Activated CD4-positive, alpha-beta T cell treated with anti-CD3 and anti-CD28 coated beads, Interleukin-2, Interleukin-6, amounts not matched to agents 100 ng/mL and 50 ng/mL, durations not matched to agents 16 hours and 8 hours (primary cell): ENCODE measurements around the gene FUCA1.
"Not testable (repeated sequence)": the region's sequence is repeated elsewhere in the genome, so short reads cannot be mapped to it uniquely, and the experiment has no call there.

Experiments
- DNase-seq: peaks from one replicate; pipeline ENCODE4 v3.0.0-alpha.2; 2020

The FUCA1 gene

DNA sequence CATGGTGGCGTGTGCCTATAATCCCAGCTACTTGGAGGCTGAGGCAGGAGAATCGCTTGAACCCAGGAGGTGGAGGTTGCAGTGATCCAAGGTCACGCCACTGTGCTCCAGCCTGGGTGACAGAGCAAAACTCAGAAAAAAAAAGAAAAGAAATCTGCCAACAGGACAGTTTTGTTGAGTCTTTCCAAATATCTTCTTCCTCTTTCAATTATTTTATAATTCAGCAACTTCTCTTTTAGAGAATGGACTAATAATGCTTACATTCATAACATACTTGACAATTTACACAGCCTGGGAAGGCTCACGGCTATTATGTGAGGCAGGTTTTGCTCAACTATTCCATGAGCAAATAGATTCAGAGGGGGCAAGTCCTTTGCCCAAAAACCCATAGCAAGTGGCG is 27.0 kb upstream of the FUCA1 start:
- DNase-seq = no peak

DNA sequence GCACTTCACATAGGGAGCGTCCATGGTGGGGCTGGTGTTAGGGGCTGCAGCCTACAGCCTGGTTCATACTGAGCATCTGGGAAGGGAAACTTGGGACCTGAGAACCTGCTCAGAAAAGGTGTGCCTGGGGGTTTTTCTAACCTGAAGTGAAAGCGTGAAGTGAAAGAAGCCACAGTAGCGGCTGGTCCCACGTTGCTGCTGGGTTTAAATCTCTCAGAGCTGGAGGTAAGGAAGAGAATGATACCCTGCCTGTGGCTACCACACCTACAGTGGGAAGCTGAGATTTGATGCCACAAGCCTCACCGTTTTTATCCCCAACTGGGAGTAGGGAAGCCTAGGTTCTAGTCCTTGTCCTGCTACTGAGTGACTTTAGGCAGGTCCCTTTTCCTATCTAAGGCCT is 21.0 kb upstream of the FUCA1 start:
- DNase-seq = no peak

DNA sequence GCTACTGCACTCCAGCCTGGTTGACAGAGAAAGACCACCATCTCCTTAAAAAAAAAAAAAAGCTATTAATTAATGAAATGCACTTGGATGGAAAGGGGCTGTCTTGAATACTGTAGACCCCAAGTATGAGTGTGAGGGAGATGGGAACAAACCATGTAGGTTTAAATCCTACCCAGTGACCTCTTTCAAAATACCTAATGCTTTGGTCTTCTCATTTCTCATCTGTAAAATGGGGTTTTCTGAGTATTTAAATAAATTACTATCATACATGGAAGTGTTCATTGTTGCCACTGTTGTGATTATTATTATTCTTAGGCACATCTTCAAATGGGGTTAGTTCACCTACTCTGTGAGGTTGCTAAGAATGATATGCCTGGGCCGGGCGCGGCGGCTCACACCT is 17.1 kb upstream of the FUCA1 start:
- DNase-seq = no peak

DNA sequence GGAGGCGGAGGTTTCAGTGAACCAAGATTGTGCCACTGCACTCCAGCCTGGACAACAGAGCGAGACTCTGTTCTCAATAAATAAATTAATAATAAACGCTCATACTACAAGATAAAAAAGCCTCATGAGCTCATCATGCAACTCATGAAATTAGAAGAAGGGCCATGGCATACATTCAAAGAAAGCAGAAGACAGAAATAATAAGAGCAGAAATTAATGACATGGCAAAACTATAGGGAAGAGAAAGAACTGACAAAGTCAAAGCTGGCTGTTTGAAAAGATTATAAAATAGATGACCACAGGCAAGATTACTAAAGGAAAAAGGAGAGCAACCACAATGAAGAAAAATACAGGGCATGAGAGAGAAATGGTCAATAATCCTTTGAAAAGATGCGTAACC is 14.7 kb upstream of the FUCA1 start:
- DNase-seq = no peak

DNA sequence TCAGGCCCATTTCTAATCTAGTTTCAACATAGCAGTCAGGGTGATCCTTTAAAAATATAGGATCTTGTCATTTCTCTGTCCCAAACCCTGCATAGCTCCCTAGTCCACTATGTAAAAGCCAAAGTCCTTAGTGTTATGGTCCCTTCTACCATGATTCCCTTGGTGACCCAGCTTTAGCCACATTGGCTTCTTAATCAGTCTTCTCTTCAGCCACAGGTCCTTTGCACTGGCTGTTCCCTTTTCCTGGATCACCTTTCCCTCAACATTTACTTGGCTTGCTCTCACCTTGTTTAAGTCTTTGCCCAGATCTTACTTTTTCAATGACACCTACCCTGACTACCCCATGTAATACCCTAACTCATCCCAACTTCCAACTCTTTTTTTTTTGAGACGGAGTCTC is 11.7 kb upstream of the FUCA1 start:
- DNase-seq = no peak

DNA sequence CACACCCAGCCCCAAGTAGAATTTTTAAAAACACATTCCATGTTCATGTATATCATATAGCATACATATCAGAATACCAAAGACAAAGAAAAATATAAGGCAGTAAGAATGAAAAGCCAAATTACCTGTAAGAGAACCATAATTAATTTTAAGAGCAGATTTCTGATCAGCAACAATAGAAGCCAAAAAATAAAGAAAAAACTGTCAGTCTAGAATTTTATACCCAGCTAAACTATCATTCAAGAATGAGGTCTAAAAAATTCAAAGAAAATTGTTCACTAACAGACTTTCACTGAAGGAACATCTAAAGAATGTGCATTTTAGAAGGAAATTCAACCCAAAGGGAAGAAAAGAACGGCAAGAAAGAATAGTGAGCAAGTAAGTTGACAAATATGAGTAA is 10.6 kb upstream of the FUCA1 start:
- no peak for DNase-seq

DNA sequence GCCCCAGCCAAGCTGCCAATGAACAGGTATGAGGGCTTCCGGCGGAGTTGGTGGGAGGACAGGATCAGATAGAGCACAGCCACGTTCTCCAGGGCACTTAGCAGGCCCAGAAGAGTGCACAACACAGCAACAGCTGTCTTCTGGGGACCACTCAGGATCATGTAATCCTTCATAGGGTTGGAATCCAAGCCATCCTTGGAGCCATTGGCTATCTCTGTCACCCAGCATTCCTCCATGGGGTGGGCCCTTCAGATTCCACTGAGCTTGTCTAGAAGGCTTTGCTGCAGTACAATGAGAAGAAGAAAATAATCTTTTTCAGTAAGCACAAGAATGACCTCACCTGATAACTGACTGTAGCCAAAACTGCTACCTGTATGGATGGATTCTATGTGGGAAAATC is 7.3 kb upstream of the FUCA1 start:
- DNase-seq = no peak

DNA sequence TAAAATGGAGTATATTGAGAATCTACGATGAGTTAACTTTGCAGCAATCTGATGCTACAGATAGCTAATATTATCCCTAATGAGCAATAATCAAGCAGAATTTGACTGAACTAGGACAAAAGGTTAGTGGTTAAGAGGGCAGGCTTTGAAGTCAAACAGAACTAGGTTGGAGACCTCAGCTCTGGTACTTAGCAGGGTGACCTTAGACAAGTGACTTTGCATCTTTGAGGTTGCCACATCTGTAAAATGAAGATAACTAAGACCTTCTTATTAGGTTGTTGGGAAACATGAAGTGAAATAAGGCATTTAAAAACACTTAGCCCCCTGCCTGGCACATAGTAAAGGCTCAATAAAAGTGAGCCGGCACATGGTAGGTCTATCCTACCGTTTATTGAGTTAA is 4.3 kb upstream of the FUCA1 start:
- no peak for DNase-seq

DNA sequence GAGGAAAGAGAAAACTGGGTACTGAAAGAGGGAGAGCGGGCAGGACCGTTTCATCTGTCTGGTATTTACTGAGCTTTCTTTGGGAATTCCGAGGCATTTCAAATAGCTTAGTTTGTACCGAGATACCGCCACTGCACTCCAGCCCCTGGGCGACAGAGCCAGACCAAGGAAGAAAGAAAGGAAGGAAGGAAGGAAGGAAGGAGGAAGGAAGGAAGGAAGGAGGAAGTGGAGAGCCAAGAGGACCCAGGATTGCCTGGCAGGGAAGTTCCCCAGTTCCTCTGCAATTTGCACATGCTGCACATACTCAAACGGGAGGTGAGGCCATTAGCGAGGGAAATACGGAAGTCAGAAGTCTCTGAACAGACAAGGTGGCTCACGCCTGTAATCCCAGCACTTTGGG is 961 bp upstream of the FUCA1 start:
- no peak for DNase-seq

DNA sequence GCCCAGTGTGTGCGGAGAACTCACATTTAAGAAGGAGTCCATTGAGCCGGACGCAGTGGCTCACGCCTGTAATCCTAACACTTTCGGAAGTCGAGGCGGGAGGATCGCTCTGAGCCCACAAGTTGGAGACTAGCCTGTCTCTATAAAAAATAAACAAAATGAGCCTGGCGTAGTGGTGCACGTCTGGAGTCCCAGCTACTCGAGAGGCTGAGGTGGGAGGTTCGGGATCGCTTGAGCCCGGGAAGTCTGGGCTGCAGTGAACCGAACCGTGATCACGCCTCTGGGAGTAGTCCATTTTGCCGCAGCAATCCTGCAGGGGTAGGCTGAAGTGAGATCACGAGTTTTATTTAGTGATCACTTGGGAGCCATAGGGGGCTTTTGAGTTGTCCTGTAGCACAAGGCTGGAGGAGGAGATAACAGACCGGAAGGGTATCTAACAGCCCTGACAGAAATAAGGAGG is 497 bp upstream of the FUCA1 start:
- DNase-seq = no peak

DNA sequence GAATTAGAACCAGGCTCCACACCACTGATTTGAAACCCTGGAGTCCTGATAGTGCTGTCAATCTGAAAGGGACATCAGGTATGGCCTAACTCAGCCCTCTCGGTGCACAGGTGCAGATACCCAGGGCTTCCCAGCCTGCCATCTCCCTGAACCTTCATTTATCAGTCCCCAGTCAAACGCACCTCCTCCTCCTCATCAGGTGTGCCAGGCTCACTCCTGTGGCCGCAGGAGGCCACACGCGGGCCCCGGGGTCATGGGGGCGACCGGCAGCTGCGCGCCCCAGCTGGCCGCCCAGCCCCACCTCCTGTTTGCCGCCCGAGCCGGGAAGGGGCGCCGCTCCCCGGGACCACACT is 572 bp downstream of the FUCA1 start:
- DNase-seq = no peak

DNA sequence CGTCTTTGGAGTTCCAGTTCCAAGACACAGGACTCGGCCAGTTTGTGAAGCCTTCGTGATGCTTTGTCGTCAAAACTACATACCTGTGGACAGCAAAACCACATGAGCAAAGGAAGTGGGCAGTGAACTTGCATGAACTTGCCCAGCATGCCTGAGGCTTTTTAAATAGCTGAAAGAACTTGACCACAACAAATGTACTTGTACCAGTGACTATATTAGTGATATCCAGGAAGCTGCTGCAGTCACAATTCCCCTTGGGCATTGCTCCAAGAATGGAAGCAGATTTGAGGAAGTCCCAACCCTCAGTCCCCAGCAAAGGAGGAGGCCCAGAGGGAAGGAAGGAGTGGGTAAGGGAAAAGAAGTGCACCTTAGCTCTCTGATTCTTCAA is 2.6 kb downstream of the FUCA1 start:
- no peak for DNase-seq

DNA sequence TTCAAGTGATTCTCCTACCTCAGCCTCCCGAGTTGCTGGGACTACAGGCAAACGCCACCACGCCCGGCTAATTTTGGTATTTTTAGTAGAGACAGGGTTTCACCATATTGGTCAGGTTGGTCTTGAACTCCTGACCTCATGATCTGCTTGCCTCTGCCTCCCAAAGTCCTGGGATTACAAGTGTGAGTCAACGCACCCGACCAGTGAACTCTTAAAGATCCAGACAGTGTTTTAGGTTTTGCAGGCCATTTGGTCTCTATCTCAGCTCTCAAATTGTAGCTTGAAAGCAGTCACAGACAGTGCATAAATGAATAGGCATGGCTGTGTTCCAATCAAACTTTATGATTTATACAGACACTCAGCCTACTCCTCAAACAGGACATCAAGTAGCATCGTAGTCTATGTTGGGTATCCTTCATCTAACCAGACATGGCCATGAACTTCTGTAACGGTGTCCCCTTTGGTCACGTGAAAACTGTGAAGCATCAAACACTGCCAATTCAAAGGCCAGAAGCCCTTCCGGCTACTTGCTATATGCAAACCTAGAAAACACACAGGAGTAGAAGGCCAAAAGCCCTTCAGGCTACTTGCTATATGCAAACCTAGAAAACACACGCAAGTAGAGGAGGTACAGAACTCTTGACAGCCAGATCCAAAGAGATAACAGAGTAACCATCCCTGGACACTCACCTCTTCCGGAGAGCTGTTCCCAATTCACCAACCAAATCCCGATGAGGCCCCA is 3.1 kb downstream of the FUCA1 start:
- DNase-seq = no peak

DNA sequence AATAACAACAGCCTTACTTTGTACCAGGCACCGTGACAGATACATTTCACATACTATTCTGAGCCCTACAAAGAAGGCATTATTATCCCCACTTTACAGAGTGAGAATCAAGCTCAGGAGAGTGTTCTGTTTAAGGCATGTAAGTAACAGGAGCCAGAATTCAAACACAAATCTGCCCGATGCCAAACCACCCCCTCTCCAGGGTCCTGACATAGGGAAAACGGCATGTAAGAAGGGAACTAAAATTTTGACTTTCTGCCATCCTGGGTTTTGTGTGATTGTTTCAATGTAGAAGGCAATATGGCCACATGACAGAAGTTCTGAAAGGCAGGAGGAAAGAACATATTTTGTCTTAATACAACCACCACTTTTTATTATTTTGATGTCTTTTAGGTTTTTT is 5.5 kb downstream of the FUCA1 start:
- DNase-seq = no peak

DNA sequence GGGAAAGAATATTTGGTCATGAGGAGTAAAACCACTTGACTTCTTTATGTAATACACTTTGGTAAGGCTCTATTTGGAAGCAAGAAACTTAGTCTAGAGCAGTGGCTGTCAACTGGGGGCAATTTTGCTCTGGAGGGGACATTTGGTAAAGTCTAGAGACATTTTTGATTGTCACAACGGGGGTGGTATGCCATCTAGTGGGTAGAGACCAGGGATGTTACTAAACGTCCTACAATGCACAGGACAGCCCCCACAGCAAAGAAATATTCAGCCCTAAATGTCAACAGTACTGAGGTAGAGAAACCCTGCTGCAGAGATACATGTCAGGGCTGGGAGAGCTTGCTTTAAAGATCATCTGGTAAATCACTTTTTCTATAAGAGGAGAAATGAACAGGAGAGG is 13.5 kb downstream of the FUCA1 start:
- DNase-seq = peak; percentile 23

DNA sequence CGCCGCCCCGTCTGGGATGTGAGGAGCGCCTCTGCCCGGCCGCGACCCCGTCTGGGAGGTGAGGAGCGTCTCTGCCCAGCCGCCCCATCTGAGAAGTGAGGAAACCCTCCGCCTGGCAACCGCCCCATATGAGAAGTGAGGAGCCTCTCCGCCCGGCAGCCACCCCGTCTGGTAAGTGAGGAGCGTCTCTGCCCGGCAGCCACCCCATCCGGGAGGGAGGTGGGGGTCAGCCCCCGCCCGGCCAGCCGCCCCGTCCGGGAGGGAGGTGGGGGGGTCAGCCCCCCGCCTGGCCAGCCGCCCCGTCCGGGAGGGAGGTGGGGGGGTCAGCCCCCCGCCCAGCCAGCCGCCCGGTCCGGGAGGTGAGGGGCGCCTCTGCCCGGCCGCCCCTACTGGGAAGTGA is 15.0 kb downstream of the FUCA1 start:
- not testable (repeated sequence) for DNase-seq

DNA sequence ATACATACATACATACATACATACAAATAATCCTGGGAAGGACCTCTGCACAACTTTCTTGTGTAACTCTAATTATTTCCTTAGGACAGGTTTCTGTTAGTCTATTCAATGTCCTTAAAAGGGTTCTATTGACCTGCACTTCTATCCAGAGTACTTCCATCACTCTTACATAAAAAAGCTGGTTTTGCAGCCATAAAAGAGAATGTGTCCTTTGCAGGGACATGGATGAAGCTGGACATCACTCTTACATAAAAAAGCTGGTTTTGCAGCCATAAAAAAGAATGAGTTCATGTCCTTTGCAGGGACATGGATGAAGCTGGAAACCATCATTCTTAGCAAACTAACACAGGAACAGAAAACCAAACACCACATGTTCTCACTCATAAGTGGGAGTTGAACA is 16.7 kb downstream of the FUCA1 start:
- not testable (repeated sequence) for DNase-seq

DNA sequence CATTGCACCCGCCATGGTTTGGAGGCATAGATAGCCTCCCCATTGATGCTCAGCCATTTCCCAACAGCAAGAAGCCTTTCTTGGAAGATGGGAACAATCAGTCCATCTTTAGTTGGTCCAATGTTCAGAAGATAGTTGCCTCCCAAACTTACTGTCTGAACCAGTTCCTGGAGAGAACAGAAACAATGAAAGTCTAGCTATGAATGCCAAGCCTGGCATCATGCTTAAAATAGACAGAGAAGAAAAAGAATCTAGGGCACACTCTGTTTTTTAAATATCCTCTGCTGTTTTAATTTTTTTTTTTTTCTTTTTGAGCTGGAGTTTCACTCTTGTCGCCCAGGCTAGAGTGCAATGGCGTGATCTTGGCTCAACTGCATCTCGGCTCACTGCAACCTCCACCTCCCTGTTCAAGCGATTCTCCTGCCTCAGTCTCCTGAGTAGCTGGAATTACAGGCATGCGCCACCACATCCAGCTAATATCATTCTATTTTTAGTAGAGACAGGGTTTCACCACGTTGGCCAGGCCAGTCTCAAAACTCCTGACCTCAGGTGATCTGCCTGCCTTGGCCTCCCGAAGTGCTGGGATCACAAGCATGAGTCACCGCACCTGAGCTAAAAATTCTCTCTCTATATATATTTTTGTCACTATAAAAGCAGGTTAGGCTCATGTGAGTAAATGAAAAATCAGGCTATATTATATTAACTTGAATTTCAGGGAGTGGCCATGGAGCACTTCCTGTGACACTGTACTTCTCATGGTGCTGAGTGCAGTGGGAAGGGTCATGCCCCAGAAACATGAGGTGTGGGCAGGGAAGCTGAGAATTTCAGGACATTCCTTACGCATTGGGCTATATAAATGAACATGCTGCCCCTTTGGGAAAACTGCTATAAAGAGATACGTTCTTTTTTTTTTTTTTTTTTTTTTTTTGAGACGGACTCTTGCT is 19.1 kb downstream of the FUCA1 start:
- no peak for DNase-seq

DNA sequence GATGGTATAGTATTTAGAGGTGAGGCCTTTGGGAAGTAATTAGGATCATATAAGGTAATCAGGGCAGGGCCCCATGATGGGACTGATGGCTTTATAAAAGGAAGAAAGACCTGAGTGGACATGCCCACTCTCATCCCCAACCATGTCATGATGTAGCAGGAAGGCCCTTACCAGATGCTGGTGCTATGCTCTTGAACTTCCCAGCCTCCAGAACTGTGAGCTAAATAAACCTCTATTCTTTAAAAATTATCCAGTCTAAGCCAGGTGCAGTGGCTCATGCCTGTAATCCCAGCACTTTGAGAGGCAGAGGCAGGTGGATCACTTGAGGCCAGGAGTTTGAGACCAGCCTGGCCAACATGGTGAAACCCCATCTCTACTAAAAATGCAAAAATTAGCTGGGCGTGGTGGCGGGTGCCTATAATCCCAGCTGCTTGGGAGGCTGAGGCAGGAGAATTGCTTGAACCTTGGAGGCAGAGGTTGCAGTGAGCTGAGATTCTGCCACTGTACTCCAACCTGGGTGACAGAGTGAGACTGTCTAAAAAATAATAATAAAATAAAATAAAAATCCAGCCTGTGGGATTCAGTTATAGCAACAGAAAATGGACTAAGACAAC is 20.5 kb downstream of the FUCA1 start:
- not testable (repeated sequence) for DNase-seq

DNA sequence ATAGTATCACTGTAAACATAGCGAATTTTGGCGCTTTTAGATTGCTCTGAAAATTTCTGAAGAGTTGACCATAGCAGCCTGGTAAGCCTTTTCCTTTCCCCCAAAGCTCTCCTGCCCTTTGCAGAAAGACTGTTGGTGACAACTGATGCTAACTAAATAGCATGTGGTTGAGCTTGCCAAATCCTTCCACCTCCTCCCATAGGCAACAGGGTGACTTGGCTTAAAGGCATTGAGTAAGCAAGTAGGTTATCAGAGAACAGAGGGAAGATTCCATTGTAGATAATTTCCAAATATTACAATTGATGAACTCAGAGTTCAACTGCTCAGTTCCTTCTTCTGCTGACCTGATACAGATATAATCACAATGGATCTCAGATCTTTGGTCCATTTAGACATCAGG is 22.9 kb downstream of the FUCA1 start:
- DNase-seq = no peak

DNA sequence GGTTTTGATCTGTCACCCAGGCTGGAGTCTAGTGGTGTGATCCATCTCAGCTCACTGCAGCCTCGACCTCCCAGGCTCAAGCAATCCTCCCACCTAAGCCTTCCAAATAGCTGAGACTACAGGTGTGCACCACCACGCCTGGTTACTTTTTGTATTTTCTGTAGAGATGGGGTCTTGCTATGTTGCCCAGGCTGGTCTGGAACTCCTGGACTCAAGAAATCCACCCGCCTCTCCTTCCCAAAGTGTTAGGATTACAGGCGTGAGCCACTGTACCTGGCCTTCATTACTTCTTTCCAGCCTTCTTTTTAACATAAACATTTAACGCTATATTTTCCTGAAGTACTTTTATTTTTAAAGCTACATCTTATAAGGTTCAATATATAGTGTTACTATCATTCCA is 24.4 kb downstream of the FUCA1 start:
- DNase-seq = no peak

DNA sequence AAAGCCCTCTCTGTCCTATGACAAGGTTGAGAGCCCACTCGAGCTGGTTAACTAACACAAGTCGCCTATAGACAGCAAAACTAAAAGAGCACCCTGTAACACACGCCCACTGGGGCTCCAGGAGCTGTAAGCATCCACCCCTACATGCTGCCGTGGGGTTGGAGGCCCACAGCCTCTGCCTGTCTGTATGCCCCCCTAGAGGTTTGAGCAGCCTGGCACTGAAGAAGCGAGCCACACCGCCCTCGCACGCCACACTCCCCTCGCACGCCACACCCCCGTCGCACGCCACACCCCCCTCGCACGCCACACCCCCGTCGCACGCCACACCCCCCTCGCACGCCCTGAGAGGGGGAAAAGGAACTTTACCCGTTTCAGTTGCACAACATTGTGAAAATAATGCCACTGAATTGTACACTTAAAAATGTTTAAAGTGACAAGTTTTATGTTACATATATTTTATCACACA is 29.7 kb downstream of the FUCA1 start:
- peak; percentile 79 for DNase-seq

DNA sequence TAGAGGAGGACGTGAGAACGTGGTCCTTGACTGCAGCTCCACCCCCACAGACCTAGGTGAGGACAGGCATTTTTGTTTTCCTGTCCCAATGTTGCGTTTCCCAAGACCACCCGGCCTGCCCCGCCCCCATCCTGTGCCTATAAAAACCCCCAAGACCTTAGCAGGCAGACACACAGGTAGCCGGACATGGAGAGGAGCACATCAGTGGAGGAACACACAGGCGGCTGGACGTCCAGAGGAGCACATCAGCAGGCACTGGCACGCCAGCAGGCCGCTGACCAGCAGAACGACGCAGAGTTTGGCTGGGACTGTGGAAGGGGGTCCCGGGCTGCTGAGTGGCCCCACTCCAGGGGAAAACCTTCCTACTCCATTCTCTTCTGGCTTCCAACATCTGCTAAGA is 30.2 kb downstream of the FUCA1 start:
- no peak for DNase-seq

DNA sequence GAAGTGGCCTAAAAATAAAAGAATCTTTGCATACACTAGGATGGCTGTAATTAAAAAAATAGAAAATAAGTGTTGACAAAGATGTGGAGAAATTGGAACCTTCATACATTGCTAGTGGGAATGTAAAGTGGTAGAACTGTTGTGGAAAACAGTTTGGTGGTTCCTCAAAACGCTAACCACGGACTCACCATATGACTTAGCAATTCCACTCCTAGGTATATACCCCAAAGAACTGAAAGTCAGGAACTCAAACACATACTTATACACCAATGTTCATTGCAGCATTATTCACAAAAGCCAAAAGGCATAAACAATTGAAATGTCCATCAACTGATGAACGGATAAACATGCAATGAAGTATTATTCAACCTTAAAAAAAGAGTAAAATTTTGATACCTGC is 32.1 kb downstream of the FUCA1 start:
- DNase-seq = no peak
